PC-9 (cell line): ENCODE data around the gene TOX2. TPM values are rescaled to one million over a fixed set of nuclear protein-coding genes. Genes with fewer than 3 reads are reported as not detected.

Experiments
- BruUV-seq: library from RNA; stranded (reverse); fragments of 400-500 nt; replicated peaks from 2 replicates; lab custom pipeline; 2021; lab: Mats Ljungman, UMichigan
- CTCF ChIA-PET: fragments of 300-600 bp; sonication (Branson Sonifier 250); formaldehyde crosslinking; loops from one replicate; lab custom pipeline; 2022; ENCODE audit warnings: antibody characterized with exemption; lab: Charles Lee
- POLR2A ChIA-PET: fragments of 300-600 bp; sonication (Branson Sonifier 250); formaldehyde crosslinking; loops from one replicate; lab custom pipeline; 2022; ENCODE audit warnings: antibody characterized with exemption; ENCODE audit not compliant: unreplicated experiment; lab: Charles Lee
- DNase-seq, 2 experiments: peaks; one replicate each; pipeline versions ENCODE4 v3.0.0 to v3.0.0-alpha.2; 2015 to 2022; ENCODE audit warnings: mixed read lengths in 1 of 2
- H2AFZ ChIP-seq: fragments of 200-600 bp; sonication (generic); 2 replicates; pipeline ENCODE4 v1.8.1; 2017; ENCODE audit warnings: antibody characterized with exemption
- H3F3A ChIP-seq: fragments of 200-600 bp; sonication (generic); 2 replicates; pipeline ENCODE4 v1.8.1; 2017; ENCODE audit warnings: antibody characterized with exemption, mild to moderate bottlenecking, low read depth; ENCODE audit not compliant: insufficient read depth
- H3K27ac ChIP-seq: fragments of 200-600 bp; sonication (generic); 2 replicates; pipeline ENCODE4 v1.6.1; 2016; ENCODE audit warnings: mixed run types
- H3K27me3 ChIP-seq: fragments of 200-600 bp; sonication (generic); 2 replicates; pipeline ENCODE4 v1.6.1; 2016; ENCODE audit warnings: low read depth, mixed run types; ENCODE audit not compliant: insufficient read depth
- H3K36me3 ChIP-seq: fragments of 200-600 bp; sonication (generic); 2 replicates; pipeline ENCODE4 v1.6.1; 2016; ENCODE audit warnings: low read depth, mixed run types
- H3K4me1 ChIP-seq: fragments of 200-600 bp; sonication (generic); replicated peaks from 2 replicates; pipeline ENCODE4 v1.6.1; 2016; ENCODE audit warnings: mixed run types; ENCODE audit not compliant: insufficient read depth
- H3K4me2 ChIP-seq: fragments of 200-600 bp; sonication (generic); 2 replicates; pipeline ENCODE4 v1.6.1; 2017; ENCODE audit warnings: mixed run types
- H3K4me3 ChIP-seq: fragments of 200-600 bp; sonication (generic); 2 replicates; pipeline ENCODE4 v1.6.1; 2016; ENCODE audit warnings: mixed run types
- H3K79me2 ChIP-seq: fragments of 200-600 bp; sonication (generic); 2 replicates; pipeline ENCODE4 v1.6.1; 2017; ENCODE audit warnings: low read depth, mixed run types
- H3K9me2 ChIP-seq: fragments of 200-600 bp; sonication (generic); 2 replicates; pipeline ENCODE4 v1.8.1; 2017; ENCODE audit warnings: mild to moderate bottlenecking; ENCODE audit not compliant: insufficient read depth
- H3K9me3 ChIP-seq: fragments of 200-600 bp; sonication (generic); 2 replicates; pipeline ENCODE4 v1.8.1; 2016; ENCODE audit warnings: low read depth; ENCODE audit not compliant: insufficient read depth
- H4K20me1 ChIP-seq: fragments of 200-600 bp; sonication (generic); 2 replicates; pipeline ENCODE4 v1.8.1; 2017; ENCODE audit not compliant: insufficient read depth
- EZH2 ChIP-seq: fragments of 200-600 bp; sonication (generic); IDR thresholded peaks from 2 replicates; pipeline ENCODE4 v1.8.0; 2017; ENCODE audit warnings: antibody characterized with exemption, low read depth
- intact Hi-C: fragments of 100-400 bp; cut with micrococcal nuclease; formaldehyde crosslinking; loops from one replicate; pipeline ENCODE4 v1.10.0; 2022; ENCODE audit not compliant: unreplicated experiment
- total RNA-seq: library from RNA; stranded (reverse); gene quantifications from 2 replicates; pipeline ENCODE4 v1.2.3, GENCODE V29; 2021
- TF ChIP-seq, protein P1 (sequence below): fragments of 200-600 bp; sonication (generic); conservative IDR thresholded peaks from 2 replicates; pipeline ENCODE4 v1.6.1; 2017; ENCODE audit warnings: mixed run types, antibody characterized with exemption, mild to moderate bottlenecking, moderate library complexity

The TOX2 gene
- total RNA-seq, 1 experiment from 2014 or later, result 30.1 TPM

DNA sequence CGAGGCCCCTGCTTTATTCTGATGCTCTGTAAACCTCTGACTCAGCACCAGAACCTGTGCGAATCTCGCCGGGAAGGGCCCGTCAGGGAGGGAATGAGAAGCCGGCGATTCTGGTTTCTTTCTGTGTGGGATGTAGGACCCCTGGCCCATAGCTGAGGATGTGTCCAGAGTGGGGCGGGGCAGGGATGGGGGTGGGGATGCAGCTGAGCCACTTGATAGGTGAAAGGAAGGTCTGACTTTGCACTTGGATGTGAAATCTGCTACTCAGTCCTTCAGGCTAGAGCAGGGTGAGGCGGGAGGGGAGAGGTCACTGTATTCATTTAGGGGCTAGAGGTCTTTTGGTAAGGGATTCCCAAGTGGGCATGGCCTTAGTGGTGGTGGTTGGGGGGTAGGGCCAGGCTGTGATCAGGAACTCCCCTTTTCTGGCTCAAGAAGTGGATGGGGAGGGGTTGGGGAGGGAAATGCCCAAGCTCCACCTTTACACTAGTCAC, 2.3 kb downstream of the TOX2 start:
- Histone ChIP-seq H3F3A (peaks cover 52% of the 10 kb centered on the region), H3K36me3 (peaks cover 10% of the 10 kb centered on the region; the same call in 1 of the 2 replicates), H3K27ac (peak overlapping the region; percentile 66), H4K20me1 (peaks cover 47% of the 10 kb centered on the region), H2AFZ (no peak overlapping the region), H3K4me1 (peaks cover 46% of the 10 kb centered on the region), H3K27me3 (no peaks in the 10 kb centered on the region), H3K79me2 (peaks cover 70% of the 10 kb centered on the region), H3K4me2 (peak overlapping the region; percentile 73), H3K4me3 (peak overlapping the region; percentile 82), H3K9me3 (peaks cover 11% of the 10 kb centered on the region), H3K9me2 (no peaks in the 10 kb centered on the region)
- ChIA-PET POLR2A (no interaction called here), CTCF (interaction anchor here (0.5 kb wide), 1 partner anchor 164 kb away, joined by 9 read pairs; no protein-coding TSS in a partner anchor)
- BruUV-seq, result no TSS peak
- intact Hi-C loops, result no loop called here
- peak in 1 of 2 experiments; percentile 52 for DNase-seq
- no peak for TF ChIP-seq EZH2
- TF ChIP-seq, protein P1, sequence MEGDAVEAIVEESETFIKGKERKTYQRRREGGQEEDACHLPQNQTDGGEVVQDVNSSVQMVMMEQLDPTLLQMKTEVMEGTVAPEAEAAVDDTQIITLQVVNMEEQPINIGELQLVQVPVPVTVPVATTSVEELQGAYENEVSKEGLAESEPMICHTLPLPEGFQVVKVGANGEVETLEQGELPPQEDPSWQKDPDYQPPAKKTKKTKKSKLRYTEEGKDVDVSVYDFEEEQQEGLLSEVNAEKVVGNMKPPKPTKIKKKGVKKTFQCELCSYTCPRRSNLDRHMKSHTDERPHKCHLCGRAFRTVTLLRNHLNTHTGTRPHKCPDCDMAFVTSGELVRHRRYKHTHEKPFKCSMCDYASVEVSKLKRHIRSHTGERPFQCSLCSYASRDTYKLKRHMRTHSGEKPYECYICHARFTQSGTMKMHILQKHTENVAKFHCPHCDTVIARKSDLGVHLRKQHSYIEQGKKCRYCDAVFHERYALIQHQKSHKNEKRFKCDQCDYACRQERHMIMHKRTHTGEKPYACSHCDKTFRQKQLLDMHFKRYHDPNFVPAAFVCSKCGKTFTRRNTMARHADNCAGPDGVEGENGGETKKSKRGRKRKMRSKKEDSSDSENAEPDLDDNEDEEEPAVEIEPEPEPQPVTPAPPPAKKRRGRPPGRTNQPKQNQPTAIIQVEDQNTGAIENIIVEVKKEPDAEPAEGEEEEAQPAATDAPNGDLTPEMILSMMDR, result no peak

DNA sequence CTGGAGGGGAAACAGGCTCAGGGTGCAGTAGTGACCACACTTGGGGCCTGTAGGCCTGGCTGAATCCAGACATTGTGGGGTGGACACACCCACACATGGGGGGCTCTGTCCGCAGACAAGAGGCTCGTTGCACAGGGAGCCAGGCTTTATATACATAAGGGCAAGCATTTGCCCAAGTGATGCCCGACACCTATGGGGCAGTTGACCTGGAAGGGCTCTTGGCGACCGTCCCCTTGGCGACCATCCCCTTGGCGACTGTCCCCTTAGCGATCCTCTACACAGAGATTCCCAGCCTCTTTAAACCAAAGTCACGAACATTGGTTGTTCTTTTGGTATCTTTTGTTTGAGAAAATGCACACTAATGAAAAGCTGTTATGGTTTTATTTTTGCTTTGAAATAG, 2.7 kb downstream of the TOX2 start:
- Histone ChIP-seq H3K36me3 (peaks cover 10% of the 10 kb centered on the region; the same call in 1 of the 2 replicates), H3F3A (peaks cover 49% of the 10 kb centered on the region), H3K79me2 (peaks cover 75% of the 10 kb centered on the region), H3K4me2 (peak overlapping the region; percentile 73), H3K4me1 (peaks cover 50% of the 10 kb centered on the region), H3K9me3 (peaks cover 9% of the 10 kb centered on the region), H3K9me2 (no peaks in the 10 kb centered on the region), H3K27me3 (no peaks in the 10 kb centered on the region), H3K27ac (peak overlapping the region; percentile 66), H2AFZ (no peak overlapping the region), H3K4me3 (peak overlapping the region; percentile 82), H4K20me1 (peaks cover 52% of the 10 kb centered on the region)
- TF ChIP-seq, protein P1, result no peak
- no peak for TF ChIP-seq EZH2
- no TSS peak for BruUV-seq
- POLR2A ChIA-PET, result interaction anchor here (0.7 kb wide), 1 partner anchor 592 kb away, joined by 5 read pairs; no protein-coding TSS in a partner anchor
- intact Hi-C loops, result no loop called here
- no peak for DNase-seq
- CTCF ChIA-PET, result interaction anchor here (0.5 kb wide), 1 partner anchor 163 kb away, joined by 9 read pairs; no protein-coding TSS in a partner anchor

DNA sequence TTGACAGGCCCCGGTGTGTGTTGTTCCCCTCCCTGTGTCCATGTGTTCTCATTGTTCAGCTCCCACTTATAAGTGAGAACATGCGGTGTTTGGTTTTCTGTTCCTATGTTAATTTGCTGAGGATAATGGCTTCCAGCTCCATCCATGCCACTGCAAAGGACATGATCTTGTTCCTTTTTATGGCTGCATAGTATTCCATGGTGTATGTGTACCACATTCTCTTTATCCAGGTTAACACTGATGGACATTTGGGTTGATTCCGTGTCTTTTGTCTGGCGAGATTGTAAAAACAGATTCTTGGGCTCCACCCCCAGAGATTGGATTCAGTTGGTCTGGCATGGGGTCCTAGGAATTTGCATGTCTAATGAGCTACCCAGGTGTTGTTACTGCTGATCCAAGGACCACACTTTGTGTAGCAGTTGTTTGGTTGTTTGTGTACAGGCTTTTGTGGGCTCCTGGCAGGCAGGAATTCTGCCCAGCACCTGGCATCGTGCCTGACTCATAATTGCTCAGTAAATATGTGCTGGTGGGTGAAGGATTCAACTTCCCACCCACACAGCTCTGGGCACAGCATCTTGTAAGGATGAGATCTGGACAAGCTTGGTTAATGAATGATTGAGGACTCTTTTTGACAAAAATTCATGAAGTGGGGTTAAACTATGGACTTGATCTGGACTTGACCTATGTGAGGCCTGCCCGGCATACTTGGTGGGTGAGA, 5.2 kb downstream of the TOX2 start:
- Histone ChIP-seq H4K20me1 (peaks cover 62% of the 10 kb centered on the region), H2AFZ (no peak overlapping the region), H3K9me2 (no peaks in the 10 kb centered on the region), H3F3A (peaks cover 30% of the 10 kb centered on the region), H3K36me3 (peaks cover 10% of the 10 kb centered on the region; the same call in 1 of the 2 replicates), H3K79me2 (peaks cover 100% of the 10 kb centered on the region), H3K4me1 (peaks cover 58% of the 10 kb centered on the region), H3K4me3 (no peak overlapping the region), H3K4me2 (peak overlapping the region; percentile 20; the same call in 1 of the 2 replicates), H3K27ac (no peak overlapping the region), H3K9me3 (no peaks in the 10 kb centered on the region), H3K27me3 (no peaks in the 10 kb centered on the region)
- no peak for DNase-seq
- intact Hi-C loops, result no loop called here
- no TSS peak for BruUV-seq
- ChIA-PET POLR2A (no interaction called here), CTCF (no interaction called here)
- no peak for TF ChIP-seq EZH2
- TF ChIP-seq, protein P1, result no peak
